ENCODE results near the gene MIPOL1. TPM values are rescaled to one million over a fixed set of nuclear protein-coding genes. Genes with fewer than 3 reads are reported as not detected.

The MIPOL1 gene
- total RNA-seq, 3 donors from 2014 or later, result 12.2 to 48.8 (median 36.1) TPM

- Histone ChIP-seq H3K9me3 (no peaks in the 10 kb centered on the region), H3K27ac (peak overlapping the region; percentile 83 to 86), H3K4me3 (peak overlapping the region in 2 of 3 donors; percentile 31 to 60), H3K36me3 (no peaks in the 10 kb centered on the region), H3K4me1 (peaks cover 0 to 5% of the 10 kb centered on the region in 2 donors), H3K27me3 (peaks cover 11 to 94% of the 10 kb centered on the region in 2 donors)
- intact Hi-C loops (cut with DNase I; ENCODE audit: low total_unique reads), result no loop called here
- TF ChIP-seq CTCF (IDR thresholded peaks at IDR 0.05), result no peak
- no peak for TF ChIP-seq POLR2AphosphoS5 (IDR thresholded peaks at IDR 0.05)
- no peak for TF ChIP-seq POLR2A (IDR thresholded peaks at IDR 0.05)
- peak in 1 of 2 donors; percentile 77 for DNase-seq (ENCODE audit: low spot score in 2 of 2)
Observed at GRCh38 chr14:37599507-37600368, 402.0 kb downstream of the MIPOL1 start.

- Histone ChIP-seq H3K27me3 (peaks cover 11 to 91% of the 10 kb centered on the region in 2 donors), H3K27ac (peak overlapping the region in 1 of 2 donors; percentile 53), H3K4me1 (no peaks in the 10 kb centered on the region), H3K9me3 (no peaks in the 10 kb centered on the region), H3K36me3 (no peaks in the 10 kb centered on the region), H3K4me3 (no peak overlapping the region)
- DNase-seq (ENCODE audit: low spot score in 2 of 2), result no peak
- TF ChIP-seq CTCF (IDR thresholded peaks at IDR 0.05) (no peak), POLR2A (IDR thresholded peaks at IDR 0.05) (no peak), POLR2AphosphoS5 (IDR thresholded peaks at IDR 0.05) (no peak)
- intact Hi-C loops (cut with DNase I; ENCODE audit: low total_unique reads), result no loop called here
Observed at GRCh38 chr14:37600880-37601741, 403.4 kb downstream of the MIPOL1 start.

GRCh38 chr14:37601865-37602264, 404.1 kb downstream of the MIPOL1 start:
- peak overlapping the region in 1 of 2 donors; percentile 53 for H3K27ac ChIP-seq
- H3K4me3 ChIP-seq, result no peak overlapping the region
- H3K4me1 ChIP-seq, result no peaks in the 10 kb centered on the region
- no peak for DNase-seq (ENCODE audit: low spot score in 2 of 2)
- intact Hi-C loops (cut with DNase I; ENCODE audit: low total_unique reads), result no loop called here
- H3K36me3 ChIP-seq, result no peaks in the 10 kb centered on the region
- TF ChIP-seq CTCF (IDR thresholded peaks at IDR 0.05) (no peak), POLR2A (IDR thresholded peaks at IDR 0.05) (no peak), POLR2AphosphoS5 (IDR thresholded peaks at IDR 0.05) (no peak)
- H3K9me3 ChIP-seq, result no peaks in the 10 kb centered on the region
- H3K27me3 ChIP-seq, result peaks cover 11 to 90% of the 10 kb centered on the region in 2 donors

Other genes with a start within 250 kb of the MIPOL1 start
- gene SLC25A21, start 25.3 kb upstream of the MIPOL1 start, total RNA-seq, result 1 to 10 TPM in 2 of 3 donors, under 1 TPM in 1; 0.66 to 2.3 (median 1.6) TPM

All from breast epithelium (tissue), 4 donors.